ENCODE data around the gene ALPG.
"Not testable (repeated sequence)": the region's sequence is repeated elsewhere in the genome, so short reads cannot be mapped to it uniquely, and the experiment has no call there.

The ALPG gene

GRCh38 chr2:232420463-232421188, 14.0 kb downstream of the ALPG start:
- DNase-seq, result peak; percentile 22

- DNase-seq, result no peak
Measured at GRCh38 chr2:232421189-232421785, 14.6 kb downstream of the ALPG start.

GRCh38 chr2:232422051-232422450, 15.4 kb downstream of the ALPG start:
- no peak for DNase-seq

GRCh38 chr2:232422996-232423395, 16.4 kb downstream of the ALPG start:
- not testable (repeated sequence) for DNase-seq

GRCh38 chr2:232423407-232423806, 16.8 kb downstream of the ALPG start:
- DNase-seq, result not testable (repeated sequence)

GRCh38 chr2:232431705-232432590, 25.3 kb downstream of the ALPG start:
- no peak for DNase-seq

GRCh38 chr2:232432598-232433184, 26.0 kb downstream of the ALPG start:
- peak; percentile 43 for DNase-seq

- DNase-seq, result not testable (repeated sequence)
Measured at GRCh38 chr2:232433622-232434021, 27.0 kb downstream of the ALPG start.

- no peak for DNase-seq
Measured at GRCh38 chr2:232434091-232434490, 27.4 kb downstream of the ALPG start.

GRCh38 chr2:232434563-232435374, 28.1 kb downstream of the ALPG start:
- no peak for DNase-seq

- DNase-seq, result no peak
Measured at GRCh38 chr2:232435375-232435648, 28.7 kb downstream of the ALPG start.

- no peak for DNase-seq
Measured at GRCh38 chr2:232435805-232436204, 29.2 kb downstream of the ALPG start.

GRCh38 chr2:232436381-232437194, 29.9 kb downstream of the ALPG start:
- DNase-seq, result no peak

GRCh38 chr2:232437195-232437571, 30.5 kb downstream of the ALPG start:
- DNase-seq, result no peak

GRCh38 chr2:232438091-232438490, 31.4 kb downstream of the ALPG start:
- no peak for DNase-seq

GRCh38 chr2:232438951-232439757, 32.5 kb downstream of the ALPG start:
- no peak for DNase-seq

- DNase-seq, result no peak
Measured at GRCh38 chr2:232439758-232440135, 33.1 kb downstream of the ALPG start.

GRCh38 chr2:232440220-232441018, 33.8 kb downstream of the ALPG start:
- DNase-seq, result peak; percentile 85

GRCh38 chr2:232441147-232441651, 34.6 kb downstream of the ALPG start:
- DNase-seq, result no peak

GRCh38 chr2:232441922-232442321, 35.3 kb downstream of the ALPG start:
- not testable (repeated sequence) for DNase-seq

Data from hematopoietic multipotent progenitor cell treated with erythropoietin and hydrocortisone succinate and interleukin-3 and kit ligand, for 6 days (in vitro differentiated cells).